ENCODE measurements around the gene SCAP.

Gene SCAP

DNA sequence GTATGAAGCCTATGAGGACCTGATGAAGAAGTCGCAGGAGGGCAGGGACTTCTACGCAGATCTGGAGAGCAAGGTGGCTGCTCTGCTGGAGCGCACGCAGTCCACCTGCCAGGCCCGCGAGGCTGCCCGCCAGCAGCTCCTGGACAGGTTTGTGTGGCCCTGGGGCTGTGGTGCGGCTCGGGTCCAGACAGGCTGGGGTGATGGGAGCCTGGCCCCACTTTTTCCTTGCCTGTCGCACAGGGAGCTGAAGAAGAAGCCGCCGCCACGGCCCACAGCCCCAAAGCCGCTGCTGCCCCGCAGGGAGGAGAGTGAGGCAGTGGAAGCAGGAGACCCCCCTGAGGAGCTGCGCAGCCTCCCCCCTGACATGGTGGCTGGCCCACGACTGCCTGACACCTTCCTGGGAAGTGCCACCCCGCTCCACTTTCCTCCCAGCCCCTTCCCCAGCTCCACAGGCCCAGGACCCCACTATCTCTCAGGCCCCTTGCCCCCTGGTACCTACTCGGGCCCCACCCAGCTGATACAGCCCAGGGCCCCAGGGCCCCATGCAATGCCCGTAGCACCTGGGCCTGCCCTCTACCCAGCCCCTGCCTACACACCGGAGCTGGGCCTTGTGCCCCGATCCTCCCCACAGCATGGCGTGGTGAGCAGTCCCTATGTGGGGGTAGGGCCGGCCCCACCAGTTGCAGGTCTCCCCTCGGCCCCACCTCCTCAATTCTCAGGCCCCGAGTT is 65.9 kb downstream of the SCAP start:
- Histone ChIP-seq H3K27me3 (ENCODE audit: insufficient read depth, low read depth, severe bottlenecking) (no peaks in the 10 kb centered on the region), H3K9me3 (ENCODE audit: severe bottlenecking) (no peaks in the 10 kb centered on the region), H3K27ac (no peak overlapping the region), H3K4me3 (ENCODE audit: low read depth, low read length) (no peak overlapping the region), H3K36me3 (peaks cover 86% of the 10 kb centered on the region)
- DNase-seq: no peak
- TF ChIP-seq, protein P1, sequence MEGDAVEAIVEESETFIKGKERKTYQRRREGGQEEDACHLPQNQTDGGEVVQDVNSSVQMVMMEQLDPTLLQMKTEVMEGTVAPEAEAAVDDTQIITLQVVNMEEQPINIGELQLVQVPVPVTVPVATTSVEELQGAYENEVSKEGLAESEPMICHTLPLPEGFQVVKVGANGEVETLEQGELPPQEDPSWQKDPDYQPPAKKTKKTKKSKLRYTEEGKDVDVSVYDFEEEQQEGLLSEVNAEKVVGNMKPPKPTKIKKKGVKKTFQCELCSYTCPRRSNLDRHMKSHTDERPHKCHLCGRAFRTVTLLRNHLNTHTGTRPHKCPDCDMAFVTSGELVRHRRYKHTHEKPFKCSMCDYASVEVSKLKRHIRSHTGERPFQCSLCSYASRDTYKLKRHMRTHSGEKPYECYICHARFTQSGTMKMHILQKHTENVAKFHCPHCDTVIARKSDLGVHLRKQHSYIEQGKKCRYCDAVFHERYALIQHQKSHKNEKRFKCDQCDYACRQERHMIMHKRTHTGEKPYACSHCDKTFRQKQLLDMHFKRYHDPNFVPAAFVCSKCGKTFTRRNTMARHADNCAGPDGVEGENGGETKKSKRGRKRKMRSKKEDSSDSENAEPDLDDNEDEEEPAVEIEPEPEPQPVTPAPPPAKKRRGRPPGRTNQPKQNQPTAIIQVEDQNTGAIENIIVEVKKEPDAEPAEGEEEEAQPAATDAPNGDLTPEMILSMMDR (IDR thresholded peaks at IDR 0.05; ENCODE audit: low read depth, low read length): no peak

DNA sequence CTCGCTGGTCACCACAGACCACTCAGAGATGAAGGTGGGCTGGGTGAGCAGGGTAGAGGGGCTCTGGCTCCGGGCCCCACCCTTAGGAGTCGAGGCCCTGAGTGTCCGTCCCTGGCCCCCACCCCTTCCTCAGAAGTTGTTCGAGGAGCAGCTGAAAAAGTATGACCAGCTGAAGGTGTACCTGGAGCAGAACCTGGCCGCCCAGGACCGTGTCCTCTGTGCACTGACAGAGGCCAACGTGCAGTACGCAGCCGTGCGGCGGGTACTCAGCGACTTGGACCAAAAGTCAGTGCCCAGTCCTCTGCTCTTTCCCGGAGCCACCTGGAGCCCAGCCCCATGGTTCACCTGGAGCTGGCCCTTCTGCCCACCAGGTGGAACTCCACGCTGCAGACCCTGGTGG is 66.5 kb downstream of the SCAP start:
- H3K9me3 ChIP-seq (ENCODE audit: severe bottlenecking): no peaks in the 10 kb centered on the region
- H3K27ac ChIP-seq: no peak overlapping the region
- no peak overlapping the region for H3K4me3 ChIP-seq (ENCODE audit: low read depth, low read length)
- no peaks in the 10 kb centered on the region for H3K27me3 ChIP-seq (ENCODE audit: insufficient read depth, low read depth, severe bottlenecking)
- TF ChIP-seq, protein P1 (IDR thresholded peaks at IDR 0.05; ENCODE audit: low read depth, low read length): no peak
- H3K36me3 ChIP-seq: peaks cover 81% of the 10 kb centered on the region
- DNase-seq: no peak

- no peaks in the 10 kb centered on the region for H3K27me3 ChIP-seq (ENCODE audit: insufficient read depth, low read depth, severe bottlenecking)
- TF ChIP-seq, protein P1 (IDR thresholded peaks at IDR 0.05; ENCODE audit: low read depth, low read length): no peak
- no peak overlapping the region for H3K27ac ChIP-seq
- no peak for DNase-seq
- H3K36me3 ChIP-seq: peaks cover 76% of the 10 kb centered on the region
- no peaks in the 10 kb centered on the region for H3K9me3 ChIP-seq (ENCODE audit: severe bottlenecking)
- H3K4me3 ChIP-seq (ENCODE audit: low read depth, low read length): no peak overlapping the region
Measured at GRCh38 chr3:47408839-47409229, 66.9 kb downstream of the SCAP start.

GRCh38 chr3:47407896-47408838 is 67.6 kb downstream of the SCAP start:
- Histone ChIP-seq H3K27me3 (ENCODE audit: insufficient read depth, low read depth, severe bottlenecking) (no peaks in the 10 kb centered on the region), H3K36me3 (peaks cover 73% of the 10 kb centered on the region), H3K4me3 (ENCODE audit: low read depth, low read length) (no peak overlapping the region), H3K9me3 (ENCODE audit: severe bottlenecking) (no peaks in the 10 kb centered on the region), H3K27ac (no peak overlapping the region)
- TF ChIP-seq, protein P1 (IDR thresholded peaks at IDR 0.05; ENCODE audit: low read depth, low read length): no peak
- no peak for DNase-seq

DNA sequence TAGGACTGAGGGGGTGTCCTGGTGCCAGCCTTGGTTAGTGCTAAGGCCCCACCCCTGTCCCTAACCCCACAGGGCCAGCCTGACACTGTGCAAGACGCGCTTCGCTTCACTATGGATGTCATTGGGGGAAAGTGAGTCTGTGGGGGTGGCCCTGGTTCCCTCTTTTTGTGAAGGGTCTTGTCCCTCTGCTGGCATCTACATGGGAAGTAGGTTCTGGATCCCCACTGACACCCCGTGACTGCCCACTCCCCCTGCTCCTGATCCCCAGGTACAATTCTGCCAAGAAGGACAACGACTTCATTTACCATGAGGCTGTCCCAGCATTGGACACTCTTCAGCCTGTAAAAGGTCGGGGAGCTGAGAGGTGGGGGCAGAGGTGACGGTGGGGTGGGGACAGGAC is 68.5 kb downstream of the SCAP start:
- Histone ChIP-seq H3K27ac (peak overlapping the region; percentile 57), H3K9me3 (ENCODE audit: severe bottlenecking) (no peaks in the 10 kb centered on the region), H3K36me3 (peaks cover 66% of the 10 kb centered on the region), H3K27me3 (ENCODE audit: insufficient read depth, low read depth, severe bottlenecking) (no peaks in the 10 kb centered on the region), H3K4me3 (ENCODE audit: low read depth, low read length) (no peak overlapping the region)
- DNase-seq: no peak
- TF ChIP-seq, protein P1 (IDR thresholded peaks at IDR 0.05; ENCODE audit: low read depth, low read length): no peak

All from WERI-Rb-1 (cell line).